HG03460 (cell line): ENCODE measurements around the gene HSPB9.

ENCODE experiments used
- ATAC-seq: cut with Tn5 transposase; IDR thresholded peaks from one replicate; pipeline ENCODE4 v1.9.1; 2021; ENCODE audit not compliant: unreplicated experiment

Gene HSPB9, protein sequence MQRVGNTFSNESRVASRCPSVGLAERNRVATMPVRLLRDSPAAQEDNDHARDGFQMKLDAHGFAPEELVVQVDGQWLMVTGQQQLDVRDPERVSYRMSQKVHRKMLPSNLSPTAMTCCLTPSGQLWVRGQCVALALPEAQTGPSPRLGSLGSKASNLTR

DNA sequence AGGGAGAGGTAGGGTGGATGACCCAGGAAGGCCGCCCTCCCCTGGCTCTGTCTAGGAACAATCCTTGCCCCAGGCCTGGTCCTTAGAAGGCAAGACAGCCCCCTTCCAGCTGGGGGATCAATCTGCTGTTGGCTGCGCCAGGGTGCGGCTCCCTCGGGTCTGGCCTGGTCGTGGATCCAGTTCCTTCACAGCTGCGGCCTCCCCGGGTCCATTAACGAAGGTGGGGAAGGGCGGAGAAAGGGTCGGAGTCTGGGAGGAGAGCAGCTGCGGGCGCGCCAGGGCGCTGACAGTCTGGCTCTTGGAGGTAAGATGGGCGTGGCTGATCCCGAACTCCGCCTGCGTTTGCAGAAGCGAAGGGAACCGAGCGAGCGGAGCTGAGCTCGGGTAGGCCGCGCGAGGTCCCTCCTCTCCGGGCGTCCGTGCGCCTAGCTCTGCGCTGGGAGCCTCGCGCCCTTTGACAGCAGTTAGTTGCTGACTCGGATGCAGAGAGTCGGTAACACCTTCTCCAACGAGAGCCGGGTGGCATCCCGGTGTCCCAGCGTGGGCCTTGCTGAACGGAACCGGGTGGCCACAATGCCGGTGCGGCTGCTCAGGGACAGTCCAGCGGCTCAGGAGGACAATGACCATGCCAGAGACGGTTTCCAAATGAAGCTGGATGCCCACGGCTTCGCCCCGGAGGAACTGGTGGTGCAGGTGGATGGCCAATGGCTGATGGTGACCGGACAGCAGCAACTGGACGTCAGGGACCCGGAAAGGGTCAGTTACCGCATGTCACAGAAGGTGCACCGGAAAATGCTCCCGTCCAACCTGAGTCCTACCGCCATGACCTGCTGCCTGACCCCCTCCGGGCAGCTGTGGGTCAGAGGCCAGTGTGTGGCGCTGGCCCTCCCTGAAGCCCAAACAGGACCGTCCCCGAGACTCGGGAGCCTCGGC is at the start of gene HSPB9:
Gene HSPB9, plus strand, starts transcription at position 434 of the 933 bp plus-strand sequence. Its CDS starts 47 bp downstream, at position 481.
- no peak for ATAC-seq

DNA sequence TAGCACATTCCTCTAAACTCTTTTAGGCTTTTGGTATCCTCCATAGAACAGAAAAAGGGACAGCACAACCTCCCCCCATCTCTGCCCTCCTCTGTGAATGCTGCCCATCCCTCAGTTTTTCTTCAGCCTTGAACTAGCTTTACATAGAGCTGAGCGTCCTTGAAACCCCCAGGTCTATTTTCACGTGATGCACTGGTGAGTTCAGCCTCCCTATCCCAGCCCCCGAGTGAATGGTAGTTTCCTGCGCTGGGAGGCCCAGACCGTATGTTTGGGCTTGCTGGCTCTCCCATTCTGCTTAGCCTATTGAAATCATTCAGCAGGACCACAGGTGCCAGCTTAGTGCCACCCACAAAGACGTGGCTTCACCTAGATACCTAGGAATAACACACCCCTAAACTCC is 46.8 kb upstream of the HSPB9 start:
- no peak for ATAC-seq

DNA sequence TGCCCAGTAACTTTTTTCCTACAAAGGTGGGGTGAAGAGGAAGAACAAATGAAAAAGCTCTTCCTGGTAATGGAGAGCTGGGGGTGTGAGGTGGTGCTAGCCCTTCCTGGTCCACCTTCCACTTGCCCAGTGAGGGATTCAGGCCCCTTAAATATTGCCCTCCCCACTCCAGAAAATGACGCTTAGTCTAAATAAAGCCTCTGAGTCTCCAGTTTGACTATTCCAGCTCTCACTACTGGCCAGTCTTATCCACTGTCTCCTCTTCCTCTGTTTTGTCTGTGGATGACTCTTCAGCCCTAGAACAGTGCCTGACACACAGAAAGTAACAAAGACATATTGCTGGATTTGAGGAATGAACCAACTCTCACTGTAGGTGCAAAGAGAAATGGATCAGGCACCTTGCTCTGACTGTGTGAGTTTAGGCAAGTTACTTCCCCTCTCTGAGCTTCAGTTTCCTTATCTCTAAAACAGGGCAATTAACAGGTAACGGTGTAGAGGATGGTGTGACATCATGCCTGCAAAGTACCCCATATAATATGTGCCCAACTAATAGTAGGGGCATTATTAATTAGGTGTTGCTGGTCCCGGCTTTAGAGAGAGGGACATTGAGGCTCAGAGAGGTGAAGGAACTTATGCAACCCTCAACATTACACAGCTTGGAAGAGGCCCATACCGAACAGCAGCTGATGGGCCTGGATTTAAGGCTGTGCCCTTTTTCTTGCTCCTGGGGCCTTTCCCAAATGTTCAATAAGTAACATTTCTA is 45.6 kb upstream of the HSPB9 start:
- ATAC-seq: no peak

DNA sequence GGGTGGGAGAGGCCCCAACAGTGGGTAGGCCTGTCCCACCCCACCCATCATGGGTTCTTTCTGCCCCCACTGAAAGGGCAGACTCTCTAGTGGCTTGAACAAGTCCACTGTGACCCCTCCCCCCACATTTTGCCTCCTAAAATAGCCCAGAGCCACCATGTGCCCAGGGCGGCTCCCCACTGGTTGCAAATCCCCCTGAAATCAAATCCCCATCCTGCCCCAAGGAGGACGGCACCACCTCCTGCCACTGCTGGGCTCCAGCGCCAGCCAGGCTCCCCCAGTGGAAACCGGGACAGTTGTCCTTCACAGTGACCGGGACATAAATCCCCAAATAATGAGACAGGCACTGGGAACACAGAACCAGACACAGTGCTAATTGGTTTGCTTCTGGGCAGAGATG is 44.8 kb upstream of the HSPB9 start:
- ATAC-seq: no peak

DNA sequence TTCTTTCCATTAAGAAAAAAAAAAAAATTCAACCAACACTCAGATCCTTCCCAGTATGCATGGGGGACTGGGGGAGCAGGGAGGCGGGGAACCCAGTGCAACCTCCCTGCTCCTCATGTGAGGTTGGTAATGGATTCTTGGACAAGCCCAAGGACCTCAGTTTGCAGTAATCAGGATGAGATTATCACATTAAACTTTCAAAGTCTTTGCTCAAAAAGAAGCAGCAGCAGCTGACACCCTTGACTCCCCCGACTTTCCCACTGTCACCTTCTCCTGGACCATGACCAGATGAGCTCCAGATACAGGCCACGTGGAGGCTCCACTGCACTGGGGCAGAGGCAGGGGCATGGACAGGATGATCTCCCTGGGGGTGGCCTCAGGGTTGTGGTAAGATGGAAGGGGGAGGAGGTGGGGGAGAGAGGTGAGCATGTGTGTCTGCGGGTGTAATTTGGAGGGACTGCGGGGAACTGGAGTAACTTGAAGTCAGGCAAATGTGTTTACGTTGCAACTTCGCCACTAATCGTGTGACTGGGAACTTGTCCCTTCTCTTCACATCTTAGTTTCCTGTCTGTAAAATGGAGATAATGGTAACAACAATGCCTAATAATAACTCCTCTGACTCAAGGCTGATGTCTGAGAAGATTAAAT is 44.1 kb upstream of the HSPB9 start:
- ATAC-seq: no peak

DNA sequence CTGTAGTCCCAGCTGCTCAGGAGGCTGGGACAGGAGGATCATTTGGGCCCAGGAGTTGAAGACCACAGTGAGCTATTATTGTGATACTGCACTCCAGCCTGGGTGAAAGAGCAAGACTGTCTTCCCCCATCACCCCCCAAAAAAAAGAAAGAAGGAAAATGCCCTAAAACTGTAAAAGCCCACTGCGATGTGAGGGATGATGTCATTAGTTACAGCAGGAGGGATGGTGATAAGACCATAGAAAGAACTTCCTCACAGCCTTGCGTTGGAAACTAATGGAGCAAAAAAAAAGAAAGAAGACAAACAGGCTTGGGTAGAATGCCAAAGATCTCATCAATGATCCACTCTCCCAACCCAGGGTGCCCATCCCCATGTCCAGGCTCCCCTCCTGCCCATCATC is 43.1 kb upstream of the HSPB9 start:
- no peak for ATAC-seq

DNA sequence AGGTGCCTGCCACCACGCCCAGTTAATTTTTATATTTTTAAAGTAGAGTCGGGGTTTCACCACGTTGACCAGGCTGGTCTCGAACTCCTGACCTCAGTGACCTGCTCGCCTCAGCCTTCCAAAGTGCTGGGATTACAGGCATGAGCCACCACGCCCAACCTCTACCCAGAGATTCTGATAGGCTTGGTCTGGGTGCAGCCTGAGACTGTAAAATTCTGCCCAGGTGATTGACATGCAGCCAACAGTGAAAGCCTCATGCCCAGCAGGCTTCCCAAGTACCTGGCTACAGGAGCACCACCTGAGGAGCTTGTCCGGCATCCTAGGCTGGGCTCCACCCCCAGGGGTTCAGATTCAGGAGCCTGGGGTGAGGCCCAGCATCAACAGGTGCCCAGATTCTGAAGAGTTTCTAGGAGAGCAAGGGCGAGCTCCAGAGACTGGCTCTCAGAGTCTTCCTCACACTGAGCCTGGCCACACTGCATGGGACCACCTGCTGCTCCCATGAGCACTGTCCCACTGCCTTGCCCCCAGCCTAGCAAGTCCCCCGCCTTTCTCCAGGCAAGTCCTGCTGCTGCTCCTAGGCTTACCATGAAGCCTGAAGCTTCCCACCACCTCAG is 41.0 kb upstream of the HSPB9 start:
- no peak for ATAC-seq

DNA sequence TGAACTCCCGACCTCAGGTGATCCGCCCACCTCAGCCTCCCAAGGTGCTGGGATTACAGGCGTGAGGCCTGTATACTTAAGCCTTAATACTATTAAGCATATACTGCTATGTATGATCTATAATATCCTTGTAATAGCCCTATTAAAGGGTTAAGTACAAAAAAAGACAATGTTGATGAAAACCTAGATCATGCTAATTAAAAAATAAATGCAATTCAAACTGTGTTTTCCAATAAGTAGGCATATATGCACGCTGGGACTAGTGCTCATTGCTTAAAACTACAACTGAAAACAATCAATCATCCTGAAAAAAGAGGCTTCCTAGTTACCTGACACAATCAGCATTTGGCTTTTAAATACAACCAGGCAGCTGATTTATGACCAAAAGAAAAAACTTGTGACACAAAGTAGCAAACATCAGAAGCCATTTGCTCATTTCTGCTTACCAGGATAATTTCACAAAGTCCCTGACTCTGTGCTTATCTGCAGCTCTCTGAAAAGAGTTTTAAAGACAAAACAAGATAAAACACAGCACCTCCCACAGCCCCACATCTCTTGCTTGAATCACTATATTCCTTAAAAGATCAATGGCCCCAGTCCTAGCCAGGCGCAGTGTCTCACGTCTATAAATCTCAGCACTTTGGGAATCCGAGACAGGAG is 35.4 kb upstream of the HSPB9 start:
- no peak for ATAC-seq

DNA sequence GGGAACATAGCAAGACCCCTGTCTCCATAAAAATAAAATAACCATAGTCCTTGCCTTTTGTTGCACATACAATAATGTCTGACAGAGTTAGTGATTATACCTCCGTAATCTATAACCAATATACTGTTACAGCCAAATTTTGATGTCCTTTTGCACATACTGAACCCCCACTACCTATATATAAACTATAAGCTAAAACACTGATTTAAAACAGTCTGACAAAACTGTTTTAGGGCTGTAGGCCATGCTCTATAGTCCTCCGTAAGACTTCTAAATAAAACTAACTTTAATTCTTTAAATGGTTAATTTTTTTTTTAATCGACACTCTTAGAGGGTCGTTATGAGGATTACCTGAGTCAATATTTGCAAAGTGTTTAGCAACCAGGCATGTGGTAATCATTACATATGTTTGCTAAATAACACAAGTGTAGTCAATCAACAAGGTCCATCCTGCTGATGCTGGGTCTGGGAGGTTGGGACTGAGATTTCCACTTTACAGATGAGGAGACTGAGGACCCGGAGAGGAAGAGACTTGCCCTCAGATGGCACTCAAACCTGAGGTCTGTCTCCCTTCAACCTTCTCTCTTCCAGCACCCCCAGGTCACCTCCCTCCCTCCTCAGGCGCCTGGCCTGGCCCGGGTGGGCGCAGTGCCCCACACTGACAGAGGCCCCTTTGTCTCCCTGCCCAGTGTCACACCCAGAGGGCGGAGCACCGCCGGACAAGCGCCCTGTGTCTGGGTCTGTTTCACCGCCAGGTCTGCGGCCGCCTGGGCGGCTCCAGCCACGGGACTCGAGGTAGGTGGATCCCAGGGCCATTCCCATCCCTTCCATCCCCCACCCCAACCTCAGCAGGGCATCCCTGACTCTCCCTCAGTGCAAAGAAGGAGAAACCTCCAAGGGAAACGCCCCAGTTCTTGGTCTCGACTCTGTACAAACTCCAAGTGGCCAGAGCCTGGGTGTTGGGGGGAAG is 34.6 kb upstream of the HSPB9 start:
- no peak for ATAC-seq

DNA sequence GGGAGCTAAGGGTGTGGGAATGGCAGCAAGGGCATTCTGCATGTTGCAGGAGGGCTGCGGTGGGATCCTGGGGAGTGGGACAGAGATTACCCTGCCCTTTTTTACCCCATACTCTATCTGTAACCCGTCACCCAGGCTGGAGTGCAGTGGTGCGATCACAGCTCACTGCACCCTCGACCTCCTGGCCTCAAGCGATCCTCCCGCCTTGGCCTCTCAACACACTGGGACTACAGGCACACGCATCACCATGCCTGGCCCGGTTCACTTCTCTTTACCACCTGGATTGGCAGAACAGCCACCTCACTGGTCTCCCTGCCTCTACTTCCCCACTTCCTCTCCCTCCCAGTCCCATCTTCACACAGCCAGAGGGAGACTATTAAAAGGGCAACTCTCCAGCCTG is 33.9 kb upstream of the HSPB9 start:
- ATAC-seq: no peak

DNA sequence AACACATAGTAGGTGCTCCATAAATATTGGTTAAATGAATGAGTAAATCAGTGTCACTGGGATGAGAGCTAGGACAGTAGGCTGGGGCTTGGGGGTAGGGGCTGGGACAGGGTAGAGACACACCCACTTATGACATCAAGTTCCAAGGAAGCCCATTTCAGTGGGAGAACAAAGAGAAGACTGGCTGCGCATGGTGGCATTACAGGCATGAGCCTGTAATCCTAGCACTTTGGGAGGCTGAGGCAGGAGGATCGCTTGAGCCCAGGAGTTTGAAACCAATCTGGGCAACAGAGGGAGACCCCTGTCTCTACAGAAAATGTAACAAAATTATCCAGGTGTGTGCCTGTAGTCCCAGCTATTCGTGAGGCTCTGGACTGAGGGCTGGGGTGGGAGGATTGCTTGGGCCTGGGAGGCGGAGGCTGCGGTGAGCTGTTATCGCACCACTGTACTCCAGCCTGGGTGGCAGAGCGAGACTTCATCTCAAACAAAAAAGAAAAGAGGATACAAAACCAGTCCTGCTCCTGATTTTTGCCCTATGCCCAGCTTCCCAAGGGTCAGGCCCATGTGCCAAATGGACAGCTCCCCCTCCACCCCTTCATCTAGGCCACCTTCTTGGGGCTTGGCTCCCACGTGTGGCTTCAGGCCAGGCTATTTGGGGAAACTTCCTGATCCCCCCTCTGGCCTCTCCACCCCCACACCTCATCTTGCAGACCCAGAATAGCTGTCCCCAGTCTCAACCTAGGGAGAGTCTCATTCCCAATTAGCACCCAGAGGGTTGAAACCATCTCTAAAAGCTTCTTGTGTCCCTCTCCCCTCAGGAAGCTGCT is 31.4 kb upstream of the HSPB9 start:
- ATAC-seq: no peak

DNA sequence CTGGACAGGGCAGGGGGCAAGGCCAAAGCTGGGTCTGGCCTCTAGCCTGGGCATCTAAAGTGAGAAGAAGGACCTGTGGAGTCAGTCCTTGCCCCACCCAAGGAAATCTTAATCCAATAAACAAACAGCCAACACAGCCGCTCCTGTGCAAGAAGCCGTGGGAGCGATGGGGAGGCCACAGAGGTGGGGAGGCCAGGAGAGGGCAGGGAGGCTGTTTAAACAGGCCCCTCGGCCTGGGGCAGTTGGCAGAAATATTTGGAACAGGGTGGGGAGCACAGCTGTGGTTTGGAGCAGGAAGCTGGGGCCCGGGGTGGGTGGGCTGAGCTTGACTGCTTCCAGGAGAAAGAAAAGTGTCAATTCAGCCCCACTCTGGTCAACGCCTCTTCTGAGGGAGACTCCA is 29.7 kb upstream of the HSPB9 start:
- ATAC-seq: no peak

DNA sequence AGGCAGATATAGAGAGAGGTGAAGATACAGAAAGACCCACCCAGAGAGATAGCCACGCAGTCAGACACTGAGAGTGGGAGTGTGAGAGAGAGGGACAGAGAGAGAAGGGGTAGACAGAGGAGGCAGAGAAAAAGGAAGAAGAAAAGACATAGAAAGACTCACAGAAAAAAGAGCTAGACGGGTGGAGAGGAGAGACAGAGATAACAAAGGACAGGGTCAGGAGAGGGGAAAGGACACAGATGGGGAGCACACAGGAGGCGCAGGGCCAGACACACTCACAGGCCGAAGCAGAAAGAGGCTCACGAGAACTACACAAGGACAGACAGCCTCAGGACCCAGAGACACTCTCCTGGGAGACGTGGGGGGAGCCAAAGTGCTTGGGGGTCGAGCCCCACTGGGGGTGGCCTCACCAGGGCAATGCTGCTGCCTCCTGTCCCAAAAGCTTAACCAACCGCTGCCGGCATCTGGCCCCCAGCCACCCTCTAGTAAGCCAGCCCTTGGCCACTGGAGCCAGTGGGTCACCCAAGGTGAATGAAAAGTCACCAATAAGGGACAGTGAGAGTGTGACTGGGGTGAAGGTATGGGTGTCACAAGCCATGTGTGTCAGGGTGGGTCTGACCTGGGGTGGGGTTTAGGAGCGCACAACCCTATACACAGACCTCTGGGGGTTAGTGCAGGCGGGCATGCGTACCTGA is 28.1 kb upstream of the HSPB9 start:
- ATAC-seq: no peak

DNA sequence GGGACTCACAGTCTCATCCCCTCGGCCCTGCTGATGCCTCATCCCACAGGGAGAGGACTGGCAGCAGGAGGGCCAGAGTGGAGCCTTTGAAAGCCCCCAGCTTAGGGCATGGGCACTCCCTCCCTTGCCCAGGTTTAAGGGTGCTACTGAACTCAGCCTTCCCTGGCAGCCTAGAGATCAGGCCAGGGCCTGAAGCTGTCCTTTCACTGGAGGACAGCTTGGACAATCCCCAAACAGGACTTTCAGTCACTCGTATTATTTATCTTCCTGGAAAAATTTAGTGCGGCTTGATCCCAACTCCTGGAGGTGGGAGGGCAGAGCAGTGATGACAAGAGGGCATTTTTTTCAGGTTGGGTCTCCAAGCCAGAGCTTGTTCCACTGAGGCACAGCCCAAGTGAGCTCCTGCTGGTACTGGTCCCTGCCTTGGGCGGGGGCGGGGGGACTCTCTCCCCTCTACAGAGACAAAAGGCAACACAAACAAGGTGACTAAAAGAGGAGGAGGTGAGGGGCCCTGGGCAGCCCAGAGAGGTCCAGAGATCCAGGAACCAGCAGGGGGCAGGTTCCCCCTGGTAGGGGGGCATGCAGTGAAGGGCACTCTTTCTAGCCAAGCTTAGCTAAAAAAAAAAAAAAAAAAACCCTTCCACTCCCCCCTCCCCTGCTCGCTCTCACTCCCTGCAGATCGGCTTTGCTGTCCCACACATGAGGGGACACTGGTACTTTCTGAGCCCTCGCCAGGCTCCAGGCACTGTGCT is 26.1 kb upstream of the HSPB9 start:
- ATAC-seq: no peak

DNA sequence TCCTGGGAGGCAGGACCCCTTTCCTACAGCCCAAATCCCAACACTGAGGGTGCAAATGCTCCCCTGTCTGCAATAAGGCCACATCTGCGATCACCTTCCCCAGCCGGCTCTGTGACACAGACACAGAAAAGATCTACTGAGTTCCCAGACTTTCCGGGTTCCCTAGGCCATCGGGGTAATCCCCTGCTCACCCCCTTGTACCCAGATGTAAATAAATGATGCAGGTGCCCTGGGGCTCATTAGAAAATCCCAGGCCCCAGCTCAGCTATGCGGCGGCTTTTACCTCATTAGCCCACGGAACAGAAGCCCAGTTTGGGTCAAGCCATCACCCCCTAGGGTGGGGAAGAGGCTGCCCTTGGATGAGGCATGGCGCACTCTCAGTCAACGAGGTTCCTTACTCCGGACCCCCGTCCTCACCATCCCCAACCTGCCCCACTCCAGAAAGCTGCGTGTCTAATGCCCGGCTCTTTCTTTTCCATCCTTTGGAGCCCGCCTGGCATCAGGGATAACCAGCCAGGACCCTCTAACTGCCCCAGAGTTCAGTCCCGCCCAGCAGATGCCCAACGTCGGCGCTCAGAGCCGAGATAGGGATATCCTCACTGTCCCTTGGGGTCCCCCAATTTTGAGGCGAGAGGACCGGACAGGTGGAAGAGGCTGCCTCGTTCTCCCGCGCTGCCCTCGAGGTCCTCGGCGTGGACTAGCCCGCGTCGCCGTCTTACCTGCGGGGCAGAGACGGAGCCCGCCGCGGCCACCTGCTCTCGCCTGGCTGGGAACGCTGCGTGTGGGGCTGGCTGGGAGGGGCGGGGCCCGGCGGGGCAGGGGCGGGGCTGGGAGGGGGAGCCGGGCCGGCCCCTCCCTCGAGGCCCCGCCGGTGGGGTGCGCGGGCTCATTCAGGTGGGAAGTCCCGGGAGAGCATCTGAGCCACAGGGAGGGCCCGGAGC is 24.6 kb upstream of the HSPB9 start, which contains the start of gene ZNF385C:
Gene ZNF385C, minus strand, starts transcription at position 783 of the 941 bp plus-strand sequence. CDS start 35,417 bp downstream, outside the sequence.
- ATAC-seq: no peak
